ENCODE measurements around the gene ANKRD52. TPM values are rescaled to one million over a fixed set of nuclear protein-coding genes. Genes with fewer than 3 reads are reported as not detected.

The ANKRD52 gene
- total and polyA plus RNA-seq, 9 of the 15 experiments (the other 6 are each of a cell fraction or from before 2014, with no cell fraction given), result 0.52 to 46.8 (median 7.9) TPM

GRCh38 chr12:56300644-56301464, 42.7 kb upstream of the ANKRD52 start (continued):
- TF ChIP-seq ZNF318 (IDR thresholded peaks at IDR 0.05; ENCODE audit: borderline replicate concordance in 1 of 2, low read depth in 1 of 2), result no peak
- TF ChIP-seq SRSF7 (optimal IDR thresholded peaks at IDR 0.05; ENCODE audit: low read depth, low read length), result no peak
- no peak for TF ChIP-seq ZNF143 (CRISPR knock-in tag; IDR thresholded peaks at IDR 0.05)
- TF ChIP-seq EZH2 (IDR thresholded peaks at IDR 0.05; ENCODE audit: borderline replicate concordance, low read depth, low read length), result no peak
- TF ChIP-seq JUNB (CRISPR knock-in tag; conservative IDR thresholded peaks at IDR 0.05), result no peak
- TF ChIP-seq EP300 (IDR thresholded peaks at IDR 0.05; ENCODE audit: low read length), result peak; percentile 69; the same call in 1 of the 2 replicates
- TF ChIP-seq ETV6 (IDR thresholded peaks at IDR 0.05; ENCODE audit: borderline replicate concordance in 1 of 2, low read depth in 2 of 2, low read length in 1 of 2), result no peak
- no peak for TF ChIP-seq ETV6 (CRISPR knock-in tag; IDR thresholded peaks at IDR 0.05; ENCODE audit: borderline replicate concordance)
- TF ChIP-seq ZNF121 (CRISPR knock-in tag; conservative IDR thresholded peaks at IDR 0.05), result no peak
- TF ChIP-seq PRPF4 (IDR thresholded peaks at IDR 0.05; ENCODE audit: insufficient read depth, low read depth, low read length, poor library complexity, severe bottlenecking), result no peak
- 0 out of 2 replicates have a peak, but pooled peaks have one; percentile 20 for TF ChIP-seq ZBED1 (IDR thresholded peaks at IDR 0.05)
- no peak for TF ChIP-seq ZNF780A (CRISPR knock-in tag; IDR thresholded peaks at IDR 0.05)
- TF ChIP-seq L3MBTL2 (IDR thresholded peaks at IDR 0.05), result peak; percentile 78
- TF ChIP-seq TFAM (CRISPR knock-in tag; conservative IDR thresholded peaks at IDR 0.05), result no peak
- TF ChIP-seq RBBP5 (IDR thresholded peaks at IDR 0.05; ENCODE audit: borderline replicate concordance, insufficient read depth, low read length, poor library complexity, severe bottlenecking), result no peak
- peak; percentile 82 for TF ChIP-seq SMARCE1 (IDR thresholded peaks at IDR 0.05)
- no peak for TF ChIP-seq FOXJ3 (CRISPR knock-in tag; IDR thresholded peaks at IDR 0.05)
- TF ChIP-seq ZNF740 (CRISPR knock-in tag; IDR thresholded peaks at IDR 0.05), result no peak
- TF ChIP-seq ZNF740 (tag; IDR thresholded peaks at IDR 0.05), result peak in 1 of 2 experiments; percentile 61; a peak in 1 of 4 replicates
- no peak; the same call in 1 of the 2 replicates for TF ChIP-seq FOSL1 (tag; conservative IDR thresholded peaks at IDR 0.05)

Measured in K562 (cell line).